Stimulated activated CD8-positive, alpha-beta memory T cell treated with anti-CD3 and anti-CD28 coated beads, Interleukin-12 subunit alpha, Interleukin-12 subunit beta, amount 100 ng/mL, for 4 hours (primary cell): ENCODE results near the gene PRRT1B.

Experiments
- DNase-seq: peaks from one replicate; pipeline ENCODE4 v3.0.0-alpha.2; 2020; ENCODE audit warnings: low read depth

The PRRT1B gene

DNA sequence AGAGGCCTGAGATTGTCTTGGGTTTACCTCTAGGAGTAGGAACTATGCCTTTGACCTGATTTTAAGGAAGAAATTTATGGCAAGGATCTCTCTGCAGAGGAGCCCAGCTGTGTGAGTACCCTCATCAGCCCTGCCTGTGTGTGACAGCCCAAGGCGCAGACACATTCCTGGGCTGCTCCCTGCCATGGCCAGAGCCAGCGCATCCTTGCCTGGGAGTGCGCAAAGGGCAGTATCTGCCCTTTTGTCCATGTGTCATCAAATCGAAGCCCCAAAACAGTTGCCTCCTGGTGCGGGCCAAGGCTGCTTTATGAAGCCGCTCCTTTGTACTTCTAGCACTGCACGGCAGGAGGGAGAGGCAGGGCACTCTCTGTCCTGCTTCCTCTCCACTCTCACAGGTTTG is 51.9 kb downstream of the PRRT1B start:
- no peak for DNase-seq

- DNase-seq = no peak
Measured at GRCh38 chr9:131598121-131598520, 52.8 kb downstream of the PRRT1B start.

DNA sequence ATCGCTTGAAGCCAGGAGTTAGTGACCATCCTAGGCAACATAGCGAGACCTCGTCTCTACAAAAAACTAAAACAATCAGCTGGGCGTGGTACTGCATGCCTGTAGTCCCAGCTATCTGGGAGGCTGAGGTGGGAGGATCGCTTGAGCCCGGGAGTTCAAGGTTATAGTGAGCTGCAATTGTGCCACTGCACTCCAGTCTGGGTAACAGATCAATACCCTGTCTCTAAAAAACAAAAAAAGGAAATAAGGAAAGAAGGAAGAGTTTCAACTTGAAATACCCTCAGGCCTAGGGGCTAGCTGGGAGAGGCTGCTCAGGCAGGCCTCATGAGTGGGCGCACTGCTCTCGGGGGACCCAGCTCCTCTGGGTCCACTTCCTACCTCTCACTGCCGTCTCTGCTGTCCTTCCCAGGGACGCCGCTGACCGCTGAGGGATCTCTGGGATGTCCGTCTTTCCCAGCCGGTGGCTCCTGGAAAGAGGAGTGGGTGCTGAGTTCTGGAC is 56.4 kb downstream of the PRRT1B start:
- DNase-seq = no peak

GRCh38 chr9:131603199-131603598 is 57.9 kb downstream of the PRRT1B start:
- DNase-seq = no peak

DNA sequence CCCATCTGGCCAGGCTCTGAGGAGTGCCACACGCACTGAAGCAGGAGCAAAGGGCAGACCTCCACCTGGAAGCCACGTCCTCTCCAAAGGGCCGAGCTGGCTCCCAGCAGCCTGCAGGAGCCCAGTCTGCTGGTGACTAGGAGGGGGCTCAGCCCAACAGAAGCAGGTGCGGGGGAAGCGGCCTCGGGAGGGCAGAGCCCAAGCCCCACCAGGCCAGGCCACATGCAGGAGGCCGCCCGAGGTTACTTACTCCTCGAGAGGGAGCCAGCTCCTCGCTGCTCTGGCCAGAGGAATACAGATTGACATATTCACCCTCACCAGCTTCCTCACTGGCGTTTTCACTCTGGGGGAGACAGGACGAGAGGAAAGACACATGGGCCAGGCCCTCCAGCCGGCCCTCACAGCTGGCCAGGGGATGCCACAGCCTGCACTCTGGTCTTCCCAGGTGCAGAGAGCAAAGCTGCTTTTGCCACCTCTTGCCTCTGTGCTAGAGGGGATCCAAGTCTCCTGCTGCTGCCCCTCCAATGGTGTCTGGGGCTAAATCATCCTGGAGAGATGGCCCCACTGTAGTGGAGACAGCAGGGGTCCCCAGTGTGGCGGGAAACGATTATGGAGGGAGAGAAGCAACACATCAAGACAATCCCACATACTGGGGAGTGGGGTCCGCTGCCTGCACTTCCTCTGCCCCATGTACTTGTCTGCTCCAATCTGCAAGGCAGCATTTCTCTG is 58.6 kb downstream of the PRRT1B start:
- DNase-seq = no peak

- DNase-seq = no peak
Measured at GRCh38 chr9:131605770-131606590, 60.7 kb downstream of the PRRT1B start.

DNA sequence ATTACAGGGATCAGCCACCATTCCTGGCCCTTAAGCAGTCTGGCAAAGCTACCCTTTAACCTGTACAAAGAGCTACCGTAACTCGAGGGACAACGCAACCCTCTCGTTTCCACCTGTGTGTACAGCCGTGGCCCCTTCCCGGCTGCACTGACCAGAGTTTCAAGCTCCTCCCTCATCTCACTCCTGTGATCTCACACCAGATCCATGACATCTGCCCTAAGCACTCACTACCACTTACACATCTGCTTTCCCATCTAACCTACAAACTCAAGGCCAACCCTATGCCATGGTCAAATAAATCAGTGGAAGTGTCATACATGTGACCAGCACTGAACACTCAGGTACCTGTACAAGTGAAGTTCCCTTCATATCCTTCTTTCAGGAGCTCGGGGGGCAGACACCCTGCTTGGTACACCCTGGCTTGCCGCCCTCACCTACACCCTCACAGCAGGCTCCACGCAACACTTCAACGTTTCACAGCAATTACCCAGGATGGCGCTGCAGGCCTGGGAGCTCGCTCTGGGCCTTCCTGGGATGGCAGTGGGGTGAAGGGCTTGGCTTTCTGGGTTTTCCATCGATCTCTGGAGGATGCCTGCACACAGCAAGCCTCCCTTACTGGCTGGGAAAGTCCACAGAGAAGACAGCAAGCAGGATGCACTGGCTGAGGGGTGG is 61.7 kb downstream of the PRRT1B start:
- DNase-seq = no peak

GRCh38 chr9:131607591-131607990 is 62.3 kb downstream of the PRRT1B start:
- no peak for DNase-seq

GRCh38 chr9:131608493-131609037 is 63.2 kb downstream of the PRRT1B start:
- no peak for DNase-seq
